HG03135 (cell line): Measurements from ENCODE around the gene KCNH1.

Experiments used
- ATAC-seq: cut with Tn5 transposase; IDR thresholded peaks from one replicate; pipeline ENCODE4 v1.9.1; 2021; ENCODE audit warnings: mild to moderate bottlenecking, moderate library complexity; ENCODE audit not compliant: unreplicated experiment

Gene KCNH1

GRCh38 chr1:210815641-210816550, 318.1 kb downstream of the KCNH1 start:
- no peak for ATAC-seq

GRCh38 chr1:210814382-210815123, 319.4 kb downstream of the KCNH1 start:
- ATAC-seq = no peak

GRCh38 chr1:210801501-210801900, 332.4 kb downstream of the KCNH1 start:
- ATAC-seq = no peak

- no peak for ATAC-seq
These were observed 333.2 kb downstream of the KCNH1 start for GRCh38 chr1:210800756-210801155.

GRCh38 chr1:210800301-210800700, 333.6 kb downstream of the KCNH1 start:
- no peak for ATAC-seq

- ATAC-seq = no peak
These were observed 336.5 kb downstream of the KCNH1 start for GRCh38 chr1:210797422-210797821.

GRCh38 chr1:210796421-210796820, 337.5 kb downstream of the KCNH1 start:
- no peak for ATAC-seq

GRCh38 chr1:210794445-210794844, 339.5 kb downstream of the KCNH1 start:
- no peak for ATAC-seq

- no peak for ATAC-seq
These were observed 341.5 kb downstream of the KCNH1 start for GRCh38 chr1:210792250-210793102.

- no peak for ATAC-seq
These were observed 343.8 kb downstream of the KCNH1 start for GRCh38 chr1:210790196-210790595.

- no peak for ATAC-seq
These were observed 346.1 kb downstream of the KCNH1 start for GRCh38 chr1:210787800-210788199.

GRCh38 chr1:210786546-210786945, 347.4 kb downstream of the KCNH1 start:
- ATAC-seq = no peak

- ATAC-seq = no peak
These were observed 350.0 kb downstream of the KCNH1 start for GRCh38 chr1:210783925-210784324.

GRCh38 chr1:210781652-210782051, 352.3 kb downstream of the KCNH1 start:
- ATAC-seq = no peak

- no peak for ATAC-seq
These were observed 354.7 kb downstream of the KCNH1 start for GRCh38 chr1:210779269-210779668.

GRCh38 chr1:210777914-210778313, 356.0 kb downstream of the KCNH1 start:
- no peak for ATAC-seq

- ATAC-seq = no peak
These were observed 357.2 kb downstream of the KCNH1 start for GRCh38 chr1:210776712-210777111.

GRCh38 chr1:210775289-210775688, 358.7 kb downstream of the KCNH1 start:
- no peak for ATAC-seq

GRCh38 chr1:210773450-210773849, 360.5 kb downstream of the KCNH1 start:
- ATAC-seq = no peak

GRCh38 chr1:210771131-210771530, 362.8 kb downstream of the KCNH1 start:
- no peak for ATAC-seq

- no peak for ATAC-seq
These were observed 363.5 kb downstream of the KCNH1 start for GRCh38 chr1:210770396-210770984.
